Common myeloid progenitor, CD34-positive (primary cell): ENCODE data around the gene TBC1D10A.

Source experiments
- CTCF ChIA-PET: fragments of 350-600 bp; sonication (Branson Sonifier 250); formaldehyde crosslinking; loops from one replicate; lab custom pipeline; 2021; ENCODE audit warnings: antibody characterized with exemption; lab: Charles Lee
- POLR2A ChIA-PET: fragments of 350-600 bp; sonication (Branson Sonifier 250); formaldehyde crosslinking; loops from one replicate; lab custom pipeline; 2021; ENCODE audit warnings: antibody characterized with exemption; lab: Charles Lee
- DNase-seq, 3 donors: peaks; one replicate each; pipeline versions ENCODE4 v3.0.0 to v3.0.0-alpha.2; 2013
- H3K27ac ChIP-seq, 2 experiments: 1 replicate in 1 of 2; 2 replicates in 1 of 2; pipeline ENCODE4 v1.7.0; 2013; ENCODE audit warnings: inconsistent platforms in 2 of 2, low read length in 2 of 2, mild to moderate bottlenecking in 2 of 2, low read depth in 1 of 2, moderate library complexity in 1 of 2; ENCODE audit not compliant: severe bottlenecking in 2 of 2, insufficient read depth in 1 of 2, poor library complexity in 1 of 2
- H3K27me3 ChIP-seq, 5 experiments: replicated peaks in 2 of 5; 1 replicate in 3 of 5; 2 replicates in 2 of 5; pipeline versions ENCODE4 v1.6.1 to v1.7.0; 2013; ENCODE audit warnings: low read length in 4 of 5, mild to moderate bottlenecking in 2 of 5, moderate library complexity in 2 of 5, inconsistent platforms in 1 of 5; ENCODE audit not compliant: insufficient read depth in 5 of 5, control insufficient read depth in 4 of 5
- H3K36me3 ChIP-seq, 4 experiments: 1 replicate in 2 of 4; 2 replicates in 2 of 4; pipeline versions ENCODE4 v1.6.1 to v1.7.0; 2013; ENCODE audit warnings: low read length in 3 of 4, control low read depth in 1 of 4, mild to moderate bottlenecking in 1 of 4; ENCODE audit not compliant: control insufficient read depth in 4 of 4, insufficient read depth in 4 of 4
- H3K4me1 ChIP-seq, 4 experiments: 1 replicate in 3 of 4; 2 replicates in 1 of 4; pipeline versions ENCODE4 v1.6.1 to v1.7.1; 2013; ENCODE audit warnings: low read length in 3 of 4, mild to moderate bottlenecking in 3 of 4, control low read depth in 1 of 4, inconsistent platforms in 1 of 4, moderate library complexity in 1 of 4; ENCODE audit not compliant: control insufficient read depth in 4 of 4, insufficient read depth in 4 of 4; ENCODE audit errors: control extremely low read depth in 1 of 4
- H3K4me3 ChIP-seq, 7 experiments: 1 replicate in 4 of 7; 2 replicates in 3 of 7; pipeline versions ENCODE4 v1.5.1 to v1.7.0; 2013; ENCODE audit warnings: mild to moderate bottlenecking in 7 of 7, low read length in 6 of 7, moderate library complexity in 6 of 7, inconsistent platforms in 2 of 7, low read depth in 2 of 7, control low read depth in 1 of 7; ENCODE audit not compliant: insufficient read depth in 4 of 7, control insufficient read depth in 1 of 7; ENCODE audit errors: extremely low read depth in 1 of 7
- H3K9me3 ChIP-seq, 5 experiments: 1 replicate in 4 of 5; 2 replicates in 1 of 5; pipeline versions ENCODE4 v1.6.1 to v1.7.1; 2013; ENCODE audit warnings: low read length in 4 of 5, mild to moderate bottlenecking in 2 of 5, inconsistent platforms in 1 of 5, low read depth in 1 of 5, moderate library complexity in 1 of 5; ENCODE audit not compliant: control insufficient read depth in 4 of 5, insufficient read depth in 2 of 5; ENCODE audit errors: control extremely low read depth in 1 of 5
- WGBS: methylation state at CpG from one replicate; pipeline ENCODE4 v1.1.5; 2013; ENCODE audit not compliant: insufficient coverage; 5-methylcytosine and 5-hydroxymethylcytosine counted together

Gene TBC1D10A

DNA sequence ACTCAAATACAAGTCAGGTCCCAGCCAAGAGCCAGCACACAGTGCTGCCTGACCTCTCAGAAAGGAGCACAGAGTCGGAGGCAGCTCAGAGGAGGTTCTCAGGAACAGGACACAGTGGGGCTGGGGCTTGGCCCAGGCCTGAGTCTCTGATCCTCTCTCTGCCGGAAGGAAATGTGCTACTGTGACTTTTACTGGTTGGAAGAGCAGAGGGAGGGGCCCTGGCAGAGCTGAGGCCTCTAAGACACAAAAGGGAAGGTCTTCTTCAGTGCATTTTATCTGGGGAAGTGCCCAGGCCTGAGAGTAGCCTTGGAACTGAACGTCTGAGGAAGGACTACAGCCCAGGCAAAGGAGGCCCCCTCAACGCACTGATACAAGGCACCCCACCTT is 21.2 kb downstream of the TBC1D10A start:
- Histone ChIP-seq H3K4me1 (peaks cover 51 to 98% (median 94%) of the 10 kb centered on the region in 4 experiments), H3K4me3 (peak overlapping the region in 4 of 7 experiments; percentile 33 to 47 (median 38)), H3K27ac (peak overlapping the region; percentile 28 to 73), H3K36me3 (peaks cover 0 to 7% (median 0%) of the 10 kb centered on the region in 4 experiments), H3K9me3 (no peaks in the 10 kb centered on the region), H3K27me3 (no peaks in the 10 kb centered on the region)
- 4% methylated on average over 4 of the region's 4 CpGs for WGBS
- ChIA-PET CTCF (interaction anchor here (0.7 kb wide), 1 partner anchor 20 kb away, joined by 3 read pairs; no protein-coding TSS in a partner anchor), POLR2A (interaction anchor here (1.3 kb wide), 2 partner anchors 18 to 19 kb away, joined by 3 to 4 read pairs; no protein-coding TSS in a partner anchor)
- peak; percentile 29 to 66 (median 53) for DNase-seq

DNA sequence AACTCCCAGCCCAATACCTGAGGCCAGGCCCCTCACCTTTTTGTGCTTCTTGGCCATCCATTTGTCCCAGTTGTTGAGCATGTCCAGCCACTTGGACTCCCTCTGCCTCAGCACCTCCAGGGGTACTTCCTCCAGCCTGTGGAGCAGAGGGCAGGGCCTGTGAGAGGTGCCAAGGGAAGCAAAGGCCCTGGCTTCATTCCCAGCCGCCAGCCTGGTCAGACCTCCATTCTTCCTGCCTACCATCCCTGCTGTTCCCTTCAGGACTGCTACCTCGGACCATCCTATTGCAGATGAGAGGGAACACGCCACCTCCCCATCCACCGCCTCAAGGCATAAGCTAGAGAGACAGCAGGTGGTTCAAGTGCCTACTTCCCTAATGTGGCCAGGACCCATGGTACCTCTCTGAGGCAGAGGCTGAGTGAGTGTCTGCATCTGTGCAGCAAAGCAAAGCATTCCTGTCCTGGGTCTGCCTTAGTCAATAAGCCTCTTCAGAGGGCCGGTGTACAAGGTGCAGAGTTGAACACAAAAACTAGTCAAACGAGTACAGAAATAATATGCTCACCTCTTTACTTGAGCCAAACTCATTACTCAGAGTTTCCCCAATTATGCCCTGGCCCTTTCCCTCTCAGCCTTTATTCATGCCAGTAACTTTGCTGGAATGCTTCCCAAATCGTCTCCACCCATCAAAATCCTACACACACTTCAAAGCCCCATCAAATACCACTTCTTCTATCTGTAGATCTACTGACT is 22.1 kb downstream of the TBC1D10A start:
- CTCF ChIA-PET: interaction anchor here (0.7 to 8.0 kb wide), 5 partner anchors 11 to 49 kb away, joined by 3 to 83 read pairs (median 3); partner anchors contain the start of gene CASTOR1
- 51% methylated on average over 7 of the region's 7 CpGs for WGBS
- H3K4me3 ChIP-seq: peak overlapping the region in 1 of 7 experiments; percentile 39
- no peaks in the 10 kb centered on the region for H3K9me3 ChIP-seq
- POLR2A ChIA-PET: interaction anchor here (1.3 to 1.7 kb wide), 2 partner anchors 17 to 22 kb away, joined by 3 to 4 read pairs; partner anchors contain the start of gene TBC1D10A
- peaks cover 0 to 13% (median 0%) of the 10 kb centered on the region in 4 experiments for H3K36me3 ChIP-seq
- no peaks in the 10 kb centered on the region for H3K27me3 ChIP-seq
- peak in 2 of 3 donors; percentile 69 to 81 for DNase-seq
- H3K4me1 ChIP-seq: peaks cover 44 to 91% (median 86%) of the 10 kb centered on the region in 4 experiments
- H3K27ac ChIP-seq: peak overlapping the region; percentile 28 to 73

GRCh38 chr22:30302810-30303138 is 24.0 kb downstream of the TBC1D10A start:
- H3K4me1 ChIP-seq: peaks cover 36 to 74% (median 71%) of the 10 kb centered on the region in 4 experiments
- no peak overlapping the region for H3K27ac ChIP-seq
- H3K9me3 ChIP-seq: no peaks in the 10 kb centered on the region
- WGBS: 42% methylated on average over 5 of the region's 5 CpGs
- CTCF ChIA-PET: interaction anchor here (1.0 to 8.0 kb wide), 9 partner anchors 12 to 195 kb away, joined by 3 to 83 read pairs (median 5); partner anchors contain the start of genes CASTOR1 and TBC1D10A
- no peak for DNase-seq
- H3K27me3 ChIP-seq: no peaks in the 10 kb centered on the region
- H3K36me3 ChIP-seq: peaks cover 0 to 28% (median 10%) of the 10 kb centered on the region in 4 experiments
- POLR2A ChIA-PET: interaction anchor here (0.6 to 1.1 kb wide), 3 partner anchors 15 to 83 kb away, joined by 3 to 5 read pairs (median 4); no protein-coding TSS in a partner anchor
- no peak overlapping the region for H3K4me3 ChIP-seq

DNA sequence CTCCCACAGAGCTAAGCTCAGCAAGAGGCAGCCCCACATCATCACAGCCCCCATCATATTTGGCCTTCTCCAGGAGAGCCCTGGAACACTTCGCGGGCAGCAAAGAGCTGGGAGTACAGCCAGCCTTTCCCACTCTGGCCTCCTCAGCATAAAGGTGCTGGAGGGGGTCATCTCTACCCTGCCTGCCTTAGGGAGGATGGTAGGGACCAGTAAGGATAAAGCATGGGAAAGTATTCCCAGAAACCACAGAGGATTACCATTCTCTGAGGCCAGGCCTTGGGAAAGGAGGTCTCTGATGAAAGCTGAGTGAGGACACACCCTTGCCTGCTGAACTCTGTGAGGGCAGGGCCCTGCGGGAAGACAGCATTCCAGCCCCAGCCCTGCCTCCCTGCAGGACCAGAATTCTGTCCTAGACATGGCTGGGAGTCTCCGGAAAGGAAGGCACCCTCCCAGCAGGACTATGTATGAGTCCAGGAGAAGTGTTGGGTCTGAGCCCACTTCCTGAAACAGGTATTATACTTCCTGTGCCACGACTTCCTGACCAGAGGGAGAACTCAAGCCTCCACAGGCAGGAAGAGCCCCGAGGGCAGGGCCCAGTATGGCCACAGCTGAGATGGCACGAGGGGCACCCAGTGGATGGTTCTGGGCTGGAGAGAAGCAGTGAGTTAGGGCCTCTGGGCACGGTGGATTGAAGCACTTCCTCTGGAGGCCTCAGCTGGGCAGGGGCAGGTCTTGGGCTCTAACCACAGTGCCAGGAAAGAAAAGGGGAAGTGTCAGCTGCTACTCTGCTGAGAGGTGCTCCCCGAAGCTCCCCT is 24.5 kb downstream of the TBC1D10A start:
- peaks cover 3 to 33% (median 13%) of the 10 kb centered on the region in 4 experiments for H3K36me3 ChIP-seq
- peak; percentile 73 to 93 (median 91) for DNase-seq

GRCh38 chr22:30299322-30299721 is 27.4 kb downstream of the TBC1D10A start:
- POLR2A ChIA-PET: no interaction called here
- H3K4me3 ChIP-seq: no peak overlapping the region
- no peak overlapping the region for H3K27ac ChIP-seq
- WGBS: 96% methylated on average over 13 of the region's 13 CpGs
- no peaks in the 10 kb centered on the region for H3K9me3 ChIP-seq
- peaks cover 4 to 59% (median 31%) of the 10 kb centered on the region in 4 experiments for H3K36me3 ChIP-seq
- CTCF ChIA-PET: interaction anchor here (1.5 to 8.0 kb wide), 2 partner anchors 9 to 36 kb away, joined by 3 to 83 read pairs; partner anchors contain the start of gene CASTOR1
- H3K27me3 ChIP-seq: no peaks in the 10 kb centered on the region
- DNase-seq: no peak
- peaks cover 10 to 40% (median 37%) of the 10 kb centered on the region in 4 experiments for H3K4me1 ChIP-seq

More for the DNA sequence above, 24.5 kb downstream of the TBC1D10A start:
- Histone ChIP-seq H3K4me3 (peak overlapping the region in 4 of 7 experiments; percentile 27 to 47 (median 32)), H3K4me1 (peaks cover 32 to 69% (median 66%) of the 10 kb centered on the region in 4 experiments), H3K27me3 (no peaks in the 10 kb centered on the region), H3K27ac (no peak overlapping the region), H3K9me3 (no peaks in the 10 kb centered on the region)
- ChIA-PET POLR2A (interaction anchor here (0.6 to 1.1 kb wide), 3 partner anchors 14 to 83 kb away, joined by 3 to 5 read pairs (median 4); no protein-coding TSS in a partner anchor), CTCF (interaction anchor here (0.8 to 8.0 kb wide), 11 partner anchors 12 to 194 kb away, joined by 3 to 83 read pairs (median 5); partner anchors contain the start of genes CASTOR1 and TBC1D10A)
- WGBS: 12% methylated on average over 6 of the region's 9 CpGs

DNA sequence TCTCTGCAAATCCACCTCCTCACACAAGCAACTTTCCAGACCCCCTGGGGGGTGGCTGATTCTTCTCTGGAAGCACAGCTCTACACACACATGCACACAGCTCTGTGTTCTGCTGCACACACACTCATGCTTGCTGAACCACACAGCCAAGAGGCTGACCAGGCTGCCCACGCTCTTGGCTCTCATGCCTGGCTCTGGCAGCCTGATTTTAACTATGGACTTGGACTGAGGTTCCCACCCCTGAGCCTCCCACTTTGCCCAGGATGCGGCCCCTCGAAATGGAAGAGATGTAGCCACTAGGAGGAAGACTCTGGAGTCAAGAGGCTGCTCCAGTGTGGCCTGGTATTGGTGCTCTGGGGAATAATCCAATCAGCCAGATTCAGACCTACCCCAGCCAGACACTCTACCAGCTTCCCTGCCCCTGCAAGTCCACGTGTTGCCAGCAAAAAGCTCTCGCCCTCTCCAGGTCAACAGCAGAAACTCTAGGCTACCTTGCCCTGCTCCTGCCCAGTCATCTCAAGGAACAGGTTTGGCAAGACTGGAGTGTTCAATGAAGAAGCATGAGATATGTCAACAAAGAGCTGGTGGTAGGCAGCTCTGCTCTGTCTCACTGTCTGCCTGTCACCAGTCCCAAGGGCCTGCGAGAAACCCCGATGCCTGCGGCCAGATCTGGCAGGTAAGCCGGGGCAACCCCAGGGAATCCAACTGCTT is 28.6 kb downstream of the TBC1D10A start:
- WGBS: over 99% methylated on average over 9 of the region's 9 CpGs
- H3K4me3 ChIP-seq: no peak overlapping the region
- DNase-seq: no peak
- H3K4me1 ChIP-seq: peaks cover 5 to 28% (median 25%) of the 10 kb centered on the region in 4 experiments
- no peak overlapping the region for H3K27ac ChIP-seq
- CTCF ChIA-PET: interaction anchor here (0.6 to 8.0 kb wide), 5 partner anchors 8 to 303 kb away, joined by 3 to 83 read pairs (median 3); partner anchors contain the start of gene CASTOR1
- H3K9me3 ChIP-seq: no peaks in the 10 kb centered on the region
- H3K36me3 ChIP-seq: peaks cover 4 to 69% (median 40%) of the 10 kb centered on the region in 4 experiments
- POLR2A ChIA-PET: no interaction called here
- no peaks in the 10 kb centered on the region for H3K27me3 ChIP-seq
